Suppressor macrophage treated with lipopolysaccharide for 4 hours (primary cell): ENCODE data around the gene PSMD7.

Source experiments
- DNase-seq: peaks from one replicate; pipeline ENCODE4 v3.0.0-alpha.2; 2020

Gene PSMD7

DNA sequence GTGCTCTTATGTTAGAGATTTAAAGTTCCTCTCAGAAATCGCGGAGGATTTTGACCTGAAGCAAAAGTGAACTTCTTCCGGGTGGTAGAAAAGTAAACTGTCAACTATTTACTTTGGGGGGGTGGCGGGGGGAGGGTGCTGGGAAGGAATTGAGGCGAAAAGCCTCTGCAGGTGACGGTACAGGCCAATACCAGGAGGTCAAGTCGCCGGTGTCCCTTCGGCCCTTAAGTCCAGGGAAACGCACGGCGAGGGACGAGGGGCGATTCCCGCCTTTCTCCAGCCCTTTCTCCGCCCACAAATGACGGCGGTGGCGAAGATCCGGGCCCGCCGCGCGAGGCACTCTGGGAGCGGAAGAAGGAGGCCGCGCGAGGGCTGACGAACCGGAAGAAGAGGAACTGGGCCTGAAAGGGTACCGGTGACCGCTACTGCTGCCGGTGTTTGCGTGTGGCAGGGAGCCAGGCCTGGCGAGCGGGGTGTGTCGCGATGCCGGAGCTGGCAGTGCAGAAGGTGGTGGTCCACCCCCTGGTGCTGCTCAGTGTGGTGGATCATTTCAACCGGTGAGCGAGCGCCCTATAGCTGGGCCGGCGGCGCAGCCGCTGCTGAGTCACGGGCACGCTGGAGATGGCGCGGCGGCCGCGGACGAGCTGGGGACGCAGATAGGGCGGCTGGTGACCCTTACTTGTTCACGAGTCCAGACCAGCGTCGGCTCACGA is at the start of gene PSMD7:
Gene PSMD7 (plus strand): TSS at position 383 of the 713 bp plus-strand sequence. CDS start 101 bp downstream, at position 484.
- peak; percentile 95 for DNase-seq

DNA sequence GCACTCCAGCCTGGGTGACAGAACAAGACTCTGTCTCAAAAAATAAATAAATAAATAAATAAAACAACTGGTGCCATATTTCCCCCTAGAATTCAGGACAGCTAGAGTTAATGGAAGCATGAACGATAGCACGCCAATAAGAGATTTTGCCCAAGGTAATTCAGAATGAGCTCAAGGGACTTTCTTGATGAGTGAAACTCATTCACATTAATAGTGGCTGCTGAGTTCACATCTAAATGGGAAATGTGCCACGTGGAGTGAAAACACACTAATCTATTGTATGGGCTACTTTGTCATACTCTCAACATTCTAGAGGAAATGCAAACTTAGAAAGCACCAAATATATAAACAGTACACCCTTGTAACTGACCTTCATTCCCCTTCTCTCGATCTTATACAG is 47.4 kb upstream of the PSMD7 start:
- DNase-seq, result no peak

DNA sequence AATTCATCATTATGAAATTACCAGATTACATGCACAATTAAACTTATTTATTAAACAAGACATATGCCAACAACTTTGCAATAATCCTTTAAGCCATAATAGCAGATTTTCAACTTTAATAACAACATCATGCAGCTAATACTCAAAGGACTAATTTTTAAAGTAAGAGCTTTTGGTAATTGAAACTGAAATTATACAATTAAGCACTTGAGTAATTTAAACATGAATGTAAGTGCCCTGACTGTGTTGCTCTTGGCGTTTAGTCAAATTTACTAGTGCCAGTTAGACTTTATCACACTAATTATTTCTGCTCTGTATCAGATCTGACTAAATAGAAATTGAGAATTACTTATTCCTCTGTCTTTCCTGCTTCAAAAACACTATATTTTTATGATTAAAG is 46.8 kb upstream of the PSMD7 start:
- no peak for DNase-seq

DNA sequence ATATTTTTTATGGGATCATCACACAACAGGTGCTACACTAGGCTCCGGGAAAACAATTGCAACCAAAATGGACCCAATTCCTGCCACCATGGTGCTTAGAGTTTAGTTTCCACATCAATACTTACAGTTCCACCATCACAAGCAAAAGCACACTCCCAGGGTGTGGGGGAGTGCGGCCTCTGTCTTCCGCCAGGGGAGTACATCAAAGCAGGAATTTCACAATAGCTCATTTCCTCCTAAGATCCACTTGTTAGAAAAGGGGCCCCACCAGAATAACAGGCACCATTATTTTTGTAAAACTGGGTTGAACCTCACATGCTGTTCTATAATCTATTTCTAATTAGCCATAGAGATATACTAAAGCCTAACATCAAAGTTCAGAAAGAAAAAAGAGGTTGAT is 44.3 kb upstream of the PSMD7 start:
- DNase-seq, result no peak

DNA sequence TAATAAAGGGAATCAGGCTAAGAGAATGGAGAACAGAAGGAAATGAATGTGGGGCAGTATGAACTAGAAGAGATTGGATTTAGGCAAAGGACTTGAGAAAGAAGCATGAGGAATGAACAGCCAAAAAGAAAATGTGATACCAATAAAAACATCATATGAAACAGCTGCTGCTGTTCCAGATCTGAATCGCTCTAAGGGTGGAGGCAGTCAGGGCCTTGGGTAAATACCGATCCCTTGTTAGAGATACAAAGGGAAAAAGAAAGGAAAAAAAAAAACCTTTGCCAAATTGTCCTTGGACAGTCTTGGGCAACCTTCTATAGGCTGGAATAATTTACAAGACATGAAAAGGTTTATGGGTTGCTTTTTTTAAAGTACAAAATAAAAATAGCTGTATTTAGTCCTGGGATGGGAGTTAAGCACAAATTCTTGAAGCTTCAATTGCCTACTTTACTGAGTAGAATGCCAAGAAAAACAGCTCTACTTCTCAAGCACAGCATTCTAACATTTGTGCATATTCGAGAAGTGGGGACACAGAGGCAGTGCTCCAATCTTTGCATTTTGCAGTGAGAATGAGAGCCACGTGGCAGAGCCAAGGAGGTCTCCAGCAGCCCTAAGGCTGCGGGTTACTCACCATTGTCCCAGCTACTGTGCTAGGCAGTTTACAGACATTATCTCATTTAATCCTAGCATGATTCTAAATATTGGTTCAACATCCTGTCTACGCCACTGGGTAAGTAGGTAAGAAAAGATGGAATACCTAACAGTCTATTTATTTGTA is 43.3 kb upstream of the PSMD7 start:
- DNase-seq, result no peak

DNA sequence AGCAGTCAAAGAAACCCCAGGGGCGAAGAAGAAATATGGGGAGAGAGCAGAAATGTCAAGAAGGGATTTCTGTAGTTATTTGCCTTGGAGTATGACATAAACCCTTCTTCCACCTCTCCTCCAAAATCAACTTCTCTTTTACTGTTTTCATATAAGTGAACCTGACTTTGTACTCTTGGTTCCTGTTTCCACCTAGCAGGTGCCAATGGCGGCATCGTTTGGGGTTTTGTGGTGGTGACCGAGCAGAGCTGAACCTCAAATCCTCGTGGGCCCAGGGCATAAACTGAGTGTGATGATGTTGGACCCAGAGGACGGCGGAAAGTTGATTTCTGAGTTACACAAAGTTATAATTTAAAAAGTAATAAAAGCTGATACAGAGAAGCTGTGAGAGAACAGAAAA is 39.6 kb upstream of the PSMD7 start:
- DNase-seq, result no peak

DNA sequence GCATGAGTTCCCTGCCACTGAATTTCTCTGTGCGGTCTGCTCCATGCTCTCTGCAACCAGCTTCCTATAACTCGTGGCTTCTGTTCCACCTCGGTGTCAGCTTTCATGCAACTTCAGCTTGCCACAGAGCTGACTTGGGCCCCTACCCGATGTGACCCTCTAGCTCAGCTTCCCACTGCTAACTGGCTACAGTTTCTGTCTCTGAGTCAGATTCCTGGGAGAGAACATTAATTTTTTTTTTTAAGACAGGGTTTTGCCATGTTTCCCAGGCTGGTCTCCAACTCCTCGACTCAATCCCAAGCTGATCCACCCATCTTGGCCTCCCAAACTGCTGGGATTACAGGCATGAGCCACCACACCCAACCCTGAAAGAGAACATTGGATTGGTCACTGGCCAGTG is 35.5 kb upstream of the PSMD7 start:
- no peak for DNase-seq

DNA sequence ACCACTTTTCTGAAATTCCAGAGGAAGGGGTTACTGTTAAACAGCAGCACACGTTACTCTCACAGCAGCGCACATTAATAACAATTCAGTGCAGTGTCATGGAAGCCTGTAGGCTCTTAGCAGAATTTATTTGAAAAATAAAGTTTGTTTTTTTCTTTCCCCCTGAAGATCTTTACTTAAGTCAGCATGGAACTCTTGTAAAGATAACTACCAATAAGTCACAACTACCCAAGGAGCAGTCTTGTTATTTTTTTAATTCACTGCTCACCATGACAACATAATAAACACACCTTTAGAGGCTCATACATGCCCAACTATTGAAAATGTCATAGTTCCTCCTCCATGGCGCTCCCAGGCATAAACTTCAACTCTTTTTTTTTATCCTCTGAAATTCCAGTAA is 31.8 kb upstream of the PSMD7 start:
- no peak for DNase-seq

DNA sequence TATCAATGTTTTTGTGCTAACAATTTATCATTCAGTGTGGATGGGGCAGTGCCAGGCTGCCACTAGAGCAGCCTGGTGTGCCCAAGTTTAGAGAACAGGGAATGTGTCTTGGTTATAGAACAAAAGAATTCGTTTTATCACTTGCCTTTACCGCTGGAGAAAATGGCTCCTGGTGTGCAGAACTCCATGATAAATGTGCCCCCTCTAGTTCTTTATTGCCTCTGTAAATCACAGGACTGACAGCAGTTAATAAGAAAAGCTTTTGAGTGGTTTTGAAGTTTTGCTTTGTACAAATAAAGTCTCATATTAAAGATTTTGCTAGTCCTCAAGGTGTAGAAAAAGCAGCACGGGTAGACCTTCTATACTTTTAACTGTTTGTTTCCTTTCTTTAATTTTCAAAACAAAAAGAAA is 28.2 kb upstream of the PSMD7 start:
- no peak for DNase-seq

DNA sequence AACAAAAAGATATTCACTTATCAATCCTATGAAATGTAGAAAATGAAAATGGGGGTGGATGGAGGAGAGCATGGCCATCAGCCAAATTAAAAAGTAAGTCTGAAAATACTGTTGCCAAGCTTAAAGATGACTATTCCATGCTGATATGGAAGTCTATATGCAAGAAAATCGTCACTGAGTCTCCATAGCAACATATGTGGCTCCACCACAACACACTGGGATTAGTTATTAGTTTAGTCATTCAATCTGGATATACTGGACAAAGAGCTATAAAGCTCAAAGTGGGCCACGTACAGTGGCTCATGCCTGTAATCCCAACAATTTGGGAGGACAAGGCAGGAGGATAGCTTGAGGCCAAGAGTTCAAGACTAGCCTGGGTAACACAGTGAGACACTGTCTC is 24.7 kb upstream of the PSMD7 start:
- no peak for DNase-seq

DNA sequence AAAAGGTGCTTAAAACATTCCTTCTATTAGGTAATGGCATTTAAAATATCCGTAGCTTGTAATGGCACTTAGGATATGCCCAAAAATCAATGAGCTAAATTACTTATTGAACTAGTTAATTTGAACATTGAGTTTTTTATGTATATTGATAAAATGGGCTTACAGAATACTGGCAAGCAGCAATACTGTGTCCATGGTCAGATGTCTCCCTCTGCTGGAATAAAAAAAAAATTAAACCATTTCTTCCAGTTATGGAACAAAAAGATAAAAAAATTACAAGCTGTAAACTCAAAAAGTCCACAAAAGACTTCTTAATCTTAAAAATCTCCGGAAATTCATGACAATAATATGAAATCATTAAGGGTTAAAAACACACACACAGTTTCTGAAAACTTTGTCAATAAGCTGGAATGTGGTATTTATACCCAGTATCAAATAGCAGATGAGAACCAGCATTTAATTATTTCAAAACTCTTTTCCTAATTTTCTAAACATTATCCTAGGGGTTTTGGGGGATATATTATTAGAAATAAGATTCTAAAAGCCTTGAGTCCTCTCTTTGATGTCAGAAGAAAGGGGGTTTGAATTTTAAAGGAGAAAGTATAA is 21.5 kb upstream of the PSMD7 start:
- peak; percentile 11 for DNase-seq

DNA sequence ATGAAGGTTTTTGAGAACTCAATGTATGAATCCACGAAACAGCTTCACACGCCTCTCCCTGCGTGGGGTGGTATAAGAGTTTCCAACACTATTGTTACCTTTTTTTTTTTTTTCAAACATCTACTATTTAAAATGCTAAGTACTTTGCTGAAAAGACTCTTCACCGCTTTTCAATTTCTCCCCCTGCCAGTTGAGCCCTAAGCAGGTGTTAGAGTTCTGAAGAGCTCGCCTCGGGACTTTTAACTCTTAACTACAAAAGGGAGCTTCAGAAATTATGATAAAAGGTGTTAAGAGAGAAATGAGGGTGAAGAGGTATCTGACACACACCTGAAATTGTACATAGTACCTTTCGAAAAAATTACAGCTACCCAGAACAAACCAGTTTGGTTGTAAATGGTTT is 20.9 kb upstream of the PSMD7 start:
- no peak for DNase-seq

DNA sequence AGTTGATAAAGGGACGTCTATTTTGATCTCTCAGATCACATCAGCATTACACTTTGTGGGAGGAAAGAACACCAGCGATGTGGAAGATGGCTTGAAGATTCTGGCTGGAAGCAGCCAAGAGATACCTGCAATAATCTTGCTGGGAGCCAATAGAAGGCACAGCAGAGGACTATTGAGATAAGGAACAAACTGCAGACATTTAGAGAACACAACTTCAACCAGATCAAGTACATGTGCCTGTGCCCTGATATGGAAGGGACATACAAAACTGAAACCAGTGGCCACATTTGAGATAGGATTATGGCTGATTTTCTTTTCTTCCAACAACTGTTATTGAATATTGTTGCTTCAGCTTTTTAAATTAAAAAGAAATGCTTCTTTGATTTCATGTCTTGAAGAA is 18.6 kb upstream of the PSMD7 start:
- no peak for DNase-seq

DNA sequence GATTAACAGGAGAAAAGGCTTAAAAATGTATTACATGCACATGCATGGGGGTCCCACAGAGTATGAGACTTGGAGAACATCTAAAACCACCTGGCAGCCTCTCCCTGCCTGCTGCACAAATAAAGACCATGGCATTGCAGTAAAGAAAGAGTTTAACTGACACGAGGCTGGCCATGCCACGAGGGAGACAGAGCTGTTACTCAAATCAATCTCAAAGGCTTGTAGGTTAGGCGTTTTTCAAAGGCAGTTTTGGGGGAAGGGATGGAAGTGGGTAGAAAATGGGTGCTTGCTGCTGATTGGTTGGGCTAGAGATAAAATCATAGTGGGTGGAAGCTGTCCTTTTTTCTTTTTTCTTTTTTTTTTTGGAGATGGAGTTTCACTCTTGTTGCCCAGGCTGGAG is 17.3 kb upstream of the PSMD7 start:
- DNase-seq, result no peak

DNA sequence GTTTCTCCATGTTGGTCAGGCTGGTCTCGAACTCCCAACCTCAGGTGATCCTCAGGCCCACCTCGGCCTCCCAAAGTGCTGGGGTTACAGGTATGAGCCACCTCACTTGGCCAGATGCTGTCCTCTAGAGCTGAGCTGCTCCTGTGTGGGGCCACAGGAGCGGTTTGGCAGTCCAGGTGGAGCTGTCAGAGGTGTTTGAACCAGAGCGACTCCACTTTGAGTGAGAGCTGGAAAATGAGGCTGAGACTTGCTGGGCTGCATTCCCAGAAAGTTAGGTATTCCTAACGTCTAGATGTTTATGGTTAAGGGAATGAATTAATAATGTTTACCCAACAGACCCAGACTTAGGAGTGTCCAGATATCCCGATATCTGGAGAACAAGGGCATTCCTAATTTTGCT is 16.8 kb upstream of the PSMD7 start:
- DNase-seq, result no peak

DNA sequence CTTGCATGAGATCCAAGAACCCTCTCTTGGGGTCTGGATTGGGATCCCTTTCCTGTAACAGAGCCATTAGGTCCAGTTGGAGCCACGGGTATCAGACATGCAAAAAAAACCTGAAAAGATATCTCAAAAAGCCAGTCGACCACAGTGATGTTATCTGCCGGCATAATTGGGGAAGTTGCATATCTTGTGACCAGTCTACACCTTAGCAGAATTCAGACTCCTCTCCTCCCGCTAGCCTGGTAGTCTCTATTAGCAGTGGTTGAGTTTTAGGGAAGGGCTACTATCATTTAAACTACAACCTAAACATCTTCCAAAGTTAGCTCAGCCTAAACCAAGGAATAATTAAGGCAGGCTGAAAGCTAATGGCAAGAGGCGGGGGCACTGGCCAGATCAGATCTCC is 16.2 kb upstream of the PSMD7 start:
- DNase-seq, result no peak

DNA sequence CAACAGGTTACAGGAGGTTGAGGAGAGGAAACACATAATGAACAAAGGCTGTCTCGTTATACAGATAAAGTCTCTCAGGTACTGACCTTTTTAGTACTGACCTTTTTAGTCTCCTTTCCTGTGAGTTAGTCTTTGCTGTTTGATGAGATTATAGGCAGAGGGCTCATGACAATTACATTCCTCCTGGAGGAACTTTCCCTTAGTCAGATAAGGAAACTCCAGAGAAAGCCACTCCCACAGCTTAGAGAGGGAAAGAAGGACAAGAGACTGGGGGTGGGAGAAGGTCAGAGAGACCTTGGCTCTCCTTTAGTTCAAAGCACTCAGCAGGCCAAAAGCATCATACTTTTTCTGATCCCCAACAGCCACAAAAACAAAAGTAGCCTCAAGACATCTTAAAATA is 15.3 kb upstream of the PSMD7 start:
- DNase-seq, result no peak

DNA sequence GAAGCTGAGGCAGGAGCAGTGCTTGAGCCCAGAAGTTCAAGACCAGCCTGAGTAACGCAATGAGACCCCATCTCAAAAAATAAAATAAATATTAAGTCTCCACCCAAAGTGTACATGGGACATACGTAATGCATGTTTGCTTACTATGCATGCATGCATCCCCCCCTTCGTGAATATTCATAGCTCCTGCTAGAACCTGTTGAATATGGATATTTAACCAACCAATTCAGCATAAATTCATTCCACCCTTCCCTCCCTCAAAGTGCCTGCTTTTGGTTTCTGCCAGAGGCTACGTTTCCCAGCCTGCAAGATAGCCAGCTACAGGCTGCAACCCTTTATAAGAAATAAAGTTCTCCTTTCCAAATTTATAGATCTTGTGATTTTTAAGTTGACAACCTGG is 12.9 kb upstream of the PSMD7 start:
- DNase-seq, result no peak

DNA sequence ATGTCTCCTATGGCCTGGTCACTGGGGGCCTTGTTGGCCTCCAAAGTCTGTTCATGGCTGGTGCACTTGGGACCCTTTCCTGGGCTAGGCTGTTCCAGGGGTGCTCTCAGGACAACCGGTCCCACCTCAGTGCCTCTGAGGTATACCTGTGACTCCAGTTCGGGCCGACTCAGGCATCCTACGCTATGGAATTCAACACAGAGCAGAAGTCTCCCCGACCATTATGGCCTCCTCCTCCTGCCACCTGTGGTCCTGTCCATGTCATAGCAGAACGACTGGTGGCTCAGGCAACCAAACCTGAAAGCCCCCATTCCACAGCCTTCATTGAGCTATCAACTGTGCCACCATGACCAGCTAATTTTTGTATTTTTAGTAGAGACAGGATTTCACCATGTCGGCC is 8.5 kb upstream of the PSMD7 start:
- DNase-seq, result no peak

DNA sequence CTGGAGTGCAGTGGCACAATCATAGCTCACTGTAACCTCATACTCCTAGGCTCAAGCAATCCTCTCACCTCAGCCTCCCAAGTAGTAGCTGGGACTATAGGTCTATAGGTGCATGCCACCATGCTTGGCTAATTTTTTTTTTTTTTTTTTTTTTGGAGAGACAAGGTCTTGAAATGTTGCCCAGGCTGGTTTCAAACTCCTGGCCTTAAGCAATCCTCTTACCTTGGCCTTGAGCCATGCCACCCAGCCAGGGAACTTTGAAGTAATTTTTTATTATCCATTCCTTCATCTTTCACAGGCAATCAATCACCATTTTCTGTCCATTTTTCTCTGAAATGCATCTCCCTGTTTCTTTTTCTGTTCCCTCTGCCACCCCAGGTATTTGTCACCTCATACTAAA is 6.3 kb upstream of the PSMD7 start:
- DNase-seq, result no peak

DNA sequence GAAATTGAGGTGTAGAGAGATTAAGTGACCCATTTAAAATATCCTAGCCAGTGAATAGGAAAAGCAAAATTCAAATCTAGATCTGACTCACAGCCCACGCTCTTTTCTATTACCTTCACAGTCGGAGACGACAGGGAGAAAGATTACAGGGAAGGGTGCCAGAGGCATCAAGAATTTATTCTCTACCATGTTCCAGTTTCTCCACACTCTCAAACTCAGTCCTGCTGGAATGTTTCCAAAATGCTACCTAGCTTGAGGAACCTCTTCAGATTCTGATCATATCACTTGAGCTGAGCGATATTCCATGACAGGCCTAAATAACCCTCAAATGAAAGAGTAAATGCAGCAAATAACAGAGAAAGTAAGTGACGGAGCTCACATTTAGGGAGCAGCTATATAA is 5.4 kb upstream of the PSMD7 start:
- DNase-seq, result no peak

DNA sequence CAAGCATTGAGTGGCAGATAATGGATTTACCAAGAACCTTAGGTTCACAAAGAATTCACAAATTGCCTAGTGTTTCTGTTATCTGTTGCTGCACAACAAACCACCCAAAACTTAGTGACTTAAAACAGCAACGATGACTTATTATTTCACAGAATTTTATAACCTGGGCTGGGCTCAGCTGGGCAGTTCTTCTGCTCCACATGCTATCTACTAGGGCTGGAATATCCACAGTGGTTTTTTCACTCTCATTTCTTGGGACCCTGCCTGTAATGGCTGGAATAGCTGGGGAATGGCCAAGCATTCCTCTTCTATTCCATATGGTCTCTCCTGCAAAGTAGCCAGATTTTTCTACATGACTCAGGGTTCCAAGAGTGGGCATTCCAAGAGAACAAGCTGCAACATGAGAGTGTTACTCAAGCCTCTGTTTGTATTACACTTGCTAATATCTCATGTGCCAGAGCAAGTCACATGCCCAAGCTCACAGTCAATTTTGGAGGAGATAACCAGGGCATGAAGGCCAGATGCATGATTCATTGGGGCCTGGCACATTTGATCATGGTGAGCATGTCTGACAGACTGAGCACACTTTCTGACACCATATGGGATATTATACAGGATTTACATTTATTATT is 4.9 kb upstream of the PSMD7 start:
- DNase-seq, result no peak

DNA sequence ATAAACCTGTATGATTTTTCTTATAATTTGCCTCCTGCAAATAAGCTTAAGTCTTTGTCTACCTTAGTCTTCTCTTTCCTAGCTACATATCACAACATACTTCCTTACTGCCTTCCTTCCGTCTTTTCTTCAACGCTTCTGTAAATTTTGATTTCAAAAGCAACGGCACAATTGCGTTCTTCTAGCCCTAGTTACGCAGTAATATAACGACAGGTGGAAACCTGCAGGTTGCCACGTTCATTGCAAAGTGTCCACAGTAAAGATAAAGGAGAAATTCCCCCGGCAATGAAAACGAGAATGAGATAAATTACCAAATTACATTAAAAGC is 546 bp upstream of the PSMD7 start:
- no peak for DNase-seq

DNA sequence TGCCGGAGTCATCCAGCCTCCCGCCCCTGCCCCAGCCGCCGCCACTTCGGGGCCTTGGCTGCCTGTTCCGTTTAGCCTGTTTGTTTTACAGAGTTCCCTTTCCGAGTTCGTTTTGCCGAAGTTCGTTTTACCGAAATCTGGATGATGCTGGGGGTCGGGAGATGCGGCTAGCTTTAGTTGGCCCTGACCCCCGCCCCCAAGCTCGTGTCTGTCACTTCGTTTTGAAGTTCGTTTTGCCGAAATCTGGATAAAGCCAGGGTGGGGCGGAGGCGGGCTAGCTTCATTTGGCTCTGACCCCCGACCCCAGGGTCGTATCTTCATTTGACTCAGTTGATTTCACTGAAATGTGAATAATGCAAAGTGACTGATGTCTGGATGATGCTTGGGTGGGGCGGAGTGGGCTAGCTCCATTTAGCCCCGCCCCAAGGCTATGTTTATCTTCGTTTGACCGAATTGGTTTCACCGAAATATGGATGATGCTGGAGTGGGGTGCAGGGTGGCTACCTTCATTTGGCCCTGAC is 591 bp downstream of the PSMD7 start:
- peak; percentile 32 for DNase-seq
